Neural progenitor cell (in vitro differentiated cells): Measurements from ENCODE around the gene CERK. TPM values are rescaled to one million over a fixed set of nuclear protein-coding genes. Genes with fewer than 3 reads are reported as not detected.
A peak's percentile ranks its signal among the peaks of the same experiment; 100 is the strongest.

Experiments used
- DNase-seq: peaks from one replicate; pipeline ENCODE4 v3.0.0-alpha.2; 2016; ENCODE audit warnings: low spot score
- H2AFZ ChIP-seq: fragments of 200-600 bp; sonication (generic); replicated peaks from 2 replicates; pipeline ENCODE4 v1.6.1; 2016; ENCODE audit warnings: antibody characterized with exemption
- H3F3A ChIP-seq: fragments of 200-600 bp; sonication (generic); 2 replicates; pipeline ENCODE4 v1.6.1; 2016; ENCODE audit warnings: antibody characterized with exemption, low read depth
- H3K27ac ChIP-seq: fragments of 200-600 bp; sonication (generic); 2 replicates; pipeline ENCODE4 v1.5.1; 2016; ENCODE audit warnings: mild to moderate bottlenecking
- H3K27me3 ChIP-seq: fragments of 200-600 bp; sonication (generic); 2 replicates; pipeline ENCODE4 v1.6.1; 2016; ENCODE audit warnings: mild to moderate bottlenecking, moderate library complexity
- H3K36me3 ChIP-seq: fragments of 200-600 bp; sonication (generic); 2 replicates; pipeline ENCODE4 v1.5.1; 2016
- H3K4me1 ChIP-seq: fragments of 200-600 bp; sonication (generic); 2 replicates; pipeline ENCODE4 v1.6.1; 2016; ENCODE audit warnings: mixed run types
- H3K4me2 ChIP-seq: fragments of 200-600 bp; sonication (generic); 2 replicates; pipeline ENCODE4 v1.6.1; 2016
- H3K4me3 ChIP-seq: fragments of 200-600 bp; sonication (generic); 2 replicates; pipeline ENCODE4 v1.5.1; 2016
- H3K79me2 ChIP-seq: fragments of 200-600 bp; sonication (generic); 2 replicates; pipeline ENCODE4 v1.6.1; 2016; ENCODE audit warnings: low read depth
- H3K9ac ChIP-seq: fragments of 200-600 bp; sonication (generic); 2 replicates; pipeline ENCODE4 v1.6.1; 2016
- H3K9me3 ChIP-seq: fragments of 200-600 bp; sonication (generic); 2 replicates; pipeline ENCODE4 v1.5.1; 2016; ENCODE audit warnings: low read depth
- H4K20me1 ChIP-seq: fragments of 200-600 bp; sonication (generic); 2 replicates; pipeline ENCODE4 v1.6.1; 2016; ENCODE audit warnings: low read depth
- H3K27ac Mint-ChIP-seq: 3 replicates; pipeline ENCODE4 v1.8.0; 2021; ENCODE audit warnings: mixed read lengths
- H3K27me3 Mint-ChIP-seq: 2 replicates; pipeline ENCODE4 v1.8.0; 2022; ENCODE audit warnings: low read depth, mild to moderate bottlenecking, inconsistent platforms, moderate library complexity, mixed read lengths; ENCODE audit not compliant: insufficient read depth
- H3K36me3 Mint-ChIP-seq: 3 replicates; pipeline ENCODE4 v1.8.0; 2021; ENCODE audit warnings: mixed read lengths
- H3K4me1 Mint-ChIP-seq: 3 replicates; pipeline ENCODE4 v1.8.0; 2021; ENCODE audit warnings: mixed read lengths
- H3K4me3 Mint-ChIP-seq: 3 replicates; pipeline ENCODE4 v1.8.0; 2021; ENCODE audit warnings: mild to moderate bottlenecking, moderate library complexity, mixed read lengths
- H3K9me3 Mint-ChIP-seq: 3 replicates; pipeline ENCODE4 v1.8.0; 2020; ENCODE audit warnings: mixed read lengths
- CTCF ChIP-seq: fragments of 200-600 bp; sonication (generic); IDR thresholded peaks from 2 replicates; pipeline ENCODE4 v1.5.1; 2017; ENCODE audit warnings: antibody characterized with exemption, mild to moderate bottlenecking
- EZH2 ChIP-seq: fragments of 200-600 bp; sonication (generic); IDR thresholded peaks from 2 replicates; pipeline ENCODE4 v1.6.1; 2017; ENCODE audit warnings: antibody characterized with exemption, mild to moderate bottlenecking, moderate library complexity
- EZH2phosphoT487 ChIP-seq: fragments of 200-600 bp; sonication (generic); IDR thresholded peaks from 2 replicates; pipeline ENCODE4 v1.6.1; 2017; ENCODE audit warnings: antibody characterized with exemption
- total RNA-seq: library from RNA; depleted of rRNA; stranded (reverse); fragments of >200 nt; gene quantifications from 2 replicates; pipeline ENCODE4 v1.2.3, GENCODE V29; 2015; ENCODE audit warnings: low replicate concordance

The CERK gene
- total RNA-seq, 1 donor from 2014 or later, result 53.6 TPM

DNA sequence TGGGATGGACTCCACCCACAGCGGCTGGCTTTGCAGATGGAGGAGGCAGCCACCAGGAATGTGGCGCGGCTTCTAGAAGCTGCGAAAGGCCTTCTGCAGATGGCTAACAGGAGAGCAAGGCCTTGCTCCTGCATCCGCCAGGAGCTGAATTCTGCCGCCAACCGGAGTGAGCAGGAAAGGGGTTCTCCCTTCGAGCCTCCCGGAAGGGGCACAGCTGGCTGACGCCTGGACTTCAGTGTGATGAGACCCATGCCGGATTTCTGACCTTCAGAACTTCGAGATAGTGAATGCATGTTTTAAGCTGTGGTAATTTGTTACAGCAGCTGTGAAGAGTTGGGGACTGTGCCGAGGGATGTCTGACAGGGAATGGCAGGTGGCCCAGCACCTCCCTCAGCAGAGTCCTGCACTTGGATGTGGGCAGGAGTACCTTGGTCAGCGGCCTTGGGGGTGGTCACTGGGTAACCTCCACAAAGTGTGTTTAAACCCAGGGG lies 32.1 kb upstream of the CERK start:
- H3K27me3 Mint-ChIP-seq, result peaks cover 3% of the 10 kb centered on the region
- H3K9me3 Mint-ChIP-seq, result no peaks in the 10 kb centered on the region
- no peaks in the 10 kb centered on the region for H3K9me3 ChIP-seq
- H3K27me3 ChIP-seq, result no peaks in the 10 kb centered on the region
- H3K36me3 ChIP-seq, result no peaks in the 10 kb centered on the region
- H3K4me1 ChIP-seq, result no peaks in the 10 kb centered on the region
- no peak overlapping the region for H3K4me2 ChIP-seq
- DNase-seq, result no peak
- H3K4me1 Mint-ChIP-seq, result peaks cover 12% of the 10 kb centered on the region
- TF ChIP-seq EZH2phosphoT487 (no peak), CTCF (no peak), EZH2 (no peak)
- H3K4me3 ChIP-seq, result no peak overlapping the region
- H3K36me3 Mint-ChIP-seq, result no peaks in the 10 kb centered on the region
- H3K79me2 ChIP-seq, result peaks cover 68% of the 10 kb centered on the region
- H3K27ac ChIP-seq, result no peak overlapping the region
- no peak overlapping the region for H3K9ac ChIP-seq
- no peak overlapping the region for H3K27ac Mint-ChIP-seq
- no peak overlapping the region for H3K4me3 Mint-ChIP-seq
- peaks cover 12% of the 10 kb centered on the region for H4K20me1 ChIP-seq
- no peak overlapping the region for H2AFZ ChIP-seq
- H3F3A ChIP-seq, result peaks cover 3% of the 10 kb centered on the region

DNA sequence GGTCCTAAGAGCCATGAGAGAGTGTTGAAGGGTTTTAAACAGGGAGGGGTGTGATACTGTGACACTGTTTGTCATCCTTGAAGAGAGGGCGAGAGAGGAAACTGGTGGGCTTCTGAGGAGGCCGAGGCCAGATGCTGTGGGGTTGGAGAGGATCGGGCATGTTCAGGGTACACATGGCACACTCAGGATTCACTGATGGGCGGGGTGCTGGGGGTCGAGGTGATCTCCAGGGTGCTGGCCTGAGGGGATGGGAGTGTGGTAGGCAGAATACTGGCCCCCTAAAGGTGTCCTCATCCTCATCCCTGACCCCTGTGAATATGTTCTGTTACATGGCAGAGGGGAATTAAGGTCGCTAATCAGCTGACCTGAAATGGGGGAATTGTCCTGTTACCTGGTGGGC lies 31.7 kb upstream of the CERK start:
- H3K27ac ChIP-seq, result no peak overlapping the region
- H3K27me3 Mint-ChIP-seq, result peaks cover 4% of the 10 kb centered on the region
- peaks cover 3% of the 10 kb centered on the region for H3F3A ChIP-seq
- peaks cover 8% of the 10 kb centered on the region for H3K4me1 Mint-ChIP-seq
- no peak overlapping the region for H3K4me3 Mint-ChIP-seq
- no peak for TF ChIP-seq EZH2
- no peak for TF ChIP-seq CTCF
- TF ChIP-seq EZH2phosphoT487, result no peak
- no peaks in the 10 kb centered on the region for H3K4me1 ChIP-seq
- DNase-seq, result no peak
- H3K36me3 Mint-ChIP-seq, result no peaks in the 10 kb centered on the region
- H2AFZ ChIP-seq, result no peak overlapping the region
- no peak overlapping the region for H3K9ac ChIP-seq
- no peak overlapping the region for H3K4me3 ChIP-seq
- peaks cover 7% of the 10 kb centered on the region for H4K20me1 ChIP-seq
- no peaks in the 10 kb centered on the region for H3K9me3 Mint-ChIP-seq
- no peaks in the 10 kb centered on the region for H3K9me3 ChIP-seq
- H3K4me2 ChIP-seq, result no peak overlapping the region
- peaks cover 68% of the 10 kb centered on the region for H3K79me2 ChIP-seq
- peak overlapping the region; percentile 54 for H3K27ac Mint-ChIP-seq
- H3K36me3 ChIP-seq, result no peaks in the 10 kb centered on the region
- H3K27me3 ChIP-seq, result no peaks in the 10 kb centered on the region

DNA sequence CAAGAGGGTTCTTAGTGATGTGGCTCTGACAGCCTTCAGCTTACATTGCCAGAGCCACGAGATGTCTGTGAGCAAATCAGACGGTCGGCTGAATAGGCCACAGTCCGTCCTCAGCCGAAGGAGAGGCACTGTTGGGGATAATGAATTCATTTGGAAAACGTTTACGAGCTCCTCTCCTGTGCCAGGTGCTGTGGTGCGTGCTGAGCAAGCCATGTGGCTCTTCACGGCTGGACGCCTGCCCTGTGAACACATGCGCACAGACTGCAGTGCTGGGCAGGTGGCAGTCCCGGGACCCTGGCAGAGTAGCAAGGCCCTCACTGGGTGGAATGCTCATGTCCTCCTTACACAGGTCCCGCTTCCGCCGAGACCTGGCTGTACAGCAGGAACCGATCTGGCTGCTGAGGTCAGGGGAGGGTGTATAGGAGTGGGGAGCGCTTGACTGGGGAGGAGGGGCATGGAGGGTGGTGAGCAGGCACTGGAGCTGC lies 31.2 kb upstream of the CERK start:
- H3K27ac ChIP-seq, result no peak overlapping the region
- no peak overlapping the region for H3K4me3 Mint-ChIP-seq
- peaks cover 3% of the 10 kb centered on the region for H3F3A ChIP-seq
- H3K9me3 Mint-ChIP-seq, result no peaks in the 10 kb centered on the region
- no peaks in the 10 kb centered on the region for H3K36me3 ChIP-seq
- TF ChIP-seq CTCF (no peak), EZH2phosphoT487 (no peak), EZH2 (no peak)
- H3K9me3 ChIP-seq, result no peaks in the 10 kb centered on the region
- H3K4me1 ChIP-seq, result no peaks in the 10 kb centered on the region
- no peak overlapping the region for H3K9ac ChIP-seq
- no peaks in the 10 kb centered on the region for H3K36me3 Mint-ChIP-seq
- H3K27me3 Mint-ChIP-seq, result peaks cover 3% of the 10 kb centered on the region
- H3K27ac Mint-ChIP-seq, result peak overlapping the region; percentile 54
- no peak overlapping the region for H3K4me3 ChIP-seq
- peaks cover 70% of the 10 kb centered on the region for H3K79me2 ChIP-seq
- DNase-seq, result no peak
- H3K27me3 ChIP-seq, result no peaks in the 10 kb centered on the region
- H3K4me1 Mint-ChIP-seq, result peaks cover 7% of the 10 kb centered on the region
- no peak overlapping the region for H2AFZ ChIP-seq
- no peak overlapping the region for H3K4me2 ChIP-seq
- peaks cover 7% of the 10 kb centered on the region for H4K20me1 ChIP-seq
